Hepatocyte (in vitro differentiated cells): ENCODE results near the gene ADGRD1.

Source experiments
- EZH2 ChIP-seq: fragments of 200-600 bp; sonication (generic); IDR thresholded peaks from 2 replicates; pipeline ENCODE4 v1.6.1; 2016; ENCODE audit warnings: antibody characterized with exemption, mild to moderate bottlenecking, borderline replicate concordance
- EZH2phosphoT487 ChIP-seq: fragments of 200-600 bp; sonication (generic); IDR thresholded peaks from one replicate; pipeline ENCODE4 v1.6.1; 2018; ENCODE audit warnings: antibody characterized with exemption, mild to moderate bottlenecking, low read depth, moderate library complexity; ENCODE audit not compliant: unreplicated experiment, severe bottlenecking
- TF ChIP-seq, protein P1 (sequence below): fragments of 200-600 bp; sonication (generic); IDR thresholded peaks from 2 replicates; pipeline ENCODE4 v1.5.1; 2016; ENCODE audit warnings: antibody characterized with exemption, mild to moderate bottlenecking; ENCODE audit not compliant: poor library complexity

DNA sequence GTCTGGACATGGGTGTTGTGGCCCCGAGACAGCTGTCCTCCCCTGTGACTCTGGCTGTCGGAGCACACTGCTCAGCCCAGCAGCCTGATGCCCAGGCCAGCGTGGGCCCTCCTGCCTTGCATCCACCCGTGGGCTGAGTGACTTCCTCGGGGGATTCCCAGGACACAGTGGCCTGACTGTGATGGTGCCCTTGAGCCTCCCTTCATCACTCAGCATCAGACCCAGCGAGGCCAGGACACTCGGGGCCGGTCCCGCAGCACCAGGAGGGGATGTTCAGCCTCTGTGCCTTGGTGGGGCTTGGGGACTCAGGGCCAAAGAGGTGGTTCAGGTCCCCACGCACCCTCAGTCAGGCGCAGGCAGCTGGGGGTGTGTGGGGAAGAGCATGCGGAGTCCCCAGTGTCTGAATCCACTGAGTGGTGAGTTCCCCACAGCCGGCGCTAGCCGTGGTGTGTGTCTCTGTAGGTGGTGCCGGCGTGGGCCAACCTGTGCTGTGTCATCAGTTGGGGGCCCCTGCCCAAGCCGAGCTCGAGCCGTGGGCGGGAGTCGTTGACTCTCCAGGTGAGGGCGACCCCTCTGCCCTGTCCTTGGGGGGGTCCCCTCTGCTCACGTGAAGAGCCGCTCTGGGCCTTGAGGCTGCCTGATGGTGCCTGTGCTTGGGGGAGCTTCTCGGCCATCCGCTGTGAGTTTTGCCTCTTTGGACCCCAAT, 185.8 kb downstream of the ADGRD1 start:
- TF ChIP-seq, protein P1, sequence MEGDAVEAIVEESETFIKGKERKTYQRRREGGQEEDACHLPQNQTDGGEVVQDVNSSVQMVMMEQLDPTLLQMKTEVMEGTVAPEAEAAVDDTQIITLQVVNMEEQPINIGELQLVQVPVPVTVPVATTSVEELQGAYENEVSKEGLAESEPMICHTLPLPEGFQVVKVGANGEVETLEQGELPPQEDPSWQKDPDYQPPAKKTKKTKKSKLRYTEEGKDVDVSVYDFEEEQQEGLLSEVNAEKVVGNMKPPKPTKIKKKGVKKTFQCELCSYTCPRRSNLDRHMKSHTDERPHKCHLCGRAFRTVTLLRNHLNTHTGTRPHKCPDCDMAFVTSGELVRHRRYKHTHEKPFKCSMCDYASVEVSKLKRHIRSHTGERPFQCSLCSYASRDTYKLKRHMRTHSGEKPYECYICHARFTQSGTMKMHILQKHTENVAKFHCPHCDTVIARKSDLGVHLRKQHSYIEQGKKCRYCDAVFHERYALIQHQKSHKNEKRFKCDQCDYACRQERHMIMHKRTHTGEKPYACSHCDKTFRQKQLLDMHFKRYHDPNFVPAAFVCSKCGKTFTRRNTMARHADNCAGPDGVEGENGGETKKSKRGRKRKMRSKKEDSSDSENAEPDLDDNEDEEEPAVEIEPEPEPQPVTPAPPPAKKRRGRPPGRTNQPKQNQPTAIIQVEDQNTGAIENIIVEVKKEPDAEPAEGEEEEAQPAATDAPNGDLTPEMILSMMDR, result no peak
- no peak for TF ChIP-seq EZH2phosphoT487
- TF ChIP-seq EZH2, result no peak
